IMR-90 (cell line): ENCODE results near the gene KRTDAP. TPM values are rescaled to one million over a fixed set of nuclear protein-coding genes. Genes with fewer than 3 reads are reported as not detected.

Experiments used
- ATAC-seq: fragments of 200-7000 bp; cut with Tn5 transposase; 2 replicates; pipeline ENCODE4 v1.9.1; 2020; ENCODE audit warnings: low read depth, mild to moderate bottlenecking, moderate library complexity
- BruUV-seq: library from RNA; stranded (reverse); fragments of 400-500 nt; replicated peaks from 2 replicates; lab custom pipeline; 2021; lab: Mats Ljungman, UMichigan
- CTCF ChIA-PET: fragments of 300-600 bp; formaldehyde crosslinking; extraction: SDS; loops from one replicate; lab custom pipeline; 2021; ENCODE audit warnings: antibody characterized with exemption; lab: Yijun Ruan, JAX
- POLR2A ChIA-PET: fragments of 300-600 bp; sonication (Branson Sonifier 250); formaldehyde crosslinking; loops from one replicate; lab custom pipeline; 2022; ENCODE audit warnings: antibody characterized with exemption; ENCODE audit not compliant: unreplicated experiment; lab: Charles Lee
- DNase-seq: peaks from one replicate; pipeline ENCODE4 v3.0.0; 2013
- H2AFZ ChIP-seq: replicated peaks from 2 replicates; pipeline ENCODE3; 2013; ENCODE audit warnings: low read length, mild to moderate bottlenecking; ENCODE audit not compliant: poor library complexity
- H2AK5ac ChIP-seq: 2 replicates; pipeline ENCODE4 v1.6.1; 2013; ENCODE audit warnings: low read depth, low read length, inconsistent platforms
- H2AK9ac ChIP-seq: replicated peaks from 2 replicates; pipeline ENCODE3; 2013; ENCODE audit warnings: mild to moderate bottlenecking, low read depth, low read length, moderate library complexity; ENCODE audit not compliant: poor library complexity
- H2BK120ac ChIP-seq: 2 replicates; pipeline ENCODE4 v1.6.1; 2013; ENCODE audit warnings: low read depth, low read length, inconsistent platforms
- H2BK15ac ChIP-seq: 3 replicates; pipeline ENCODE4 v1.6.1; 2013; ENCODE audit warnings: low read depth, low read length, inconsistent platforms
- H2BK20ac ChIP-seq: 2 replicates; pipeline ENCODE4 v1.6.1; 2013; ENCODE audit warnings: low read depth, mild to moderate bottlenecking, inconsistent platforms, low read length, moderate library complexity
- H2BK5ac ChIP-seq: 2 replicates; pipeline ENCODE4 v1.6.1; 2013; ENCODE audit warnings: mild to moderate bottlenecking, low read depth, low read length, inconsistent platforms; ENCODE audit not compliant: poor library complexity, severe bottlenecking
- H3K14ac ChIP-seq: replicated peaks from 2 replicates; pipeline ENCODE4 v1.6.1; 2013; ENCODE audit warnings: low read depth, low read length, inconsistent platforms
- H3K18ac ChIP-seq: 2 replicates; pipeline ENCODE4 v1.6.1; 2013; ENCODE audit warnings: low read depth, low read length, control low read depth
- H3K23ac ChIP-seq: 2 replicates; pipeline ENCODE4 v1.6.1; 2013; ENCODE audit warnings: low read depth, low read length, inconsistent platforms
- H3K27ac ChIP-seq: 2 replicates; pipeline ENCODE4 v1.5.1; 2013; ENCODE audit warnings: mild to moderate bottlenecking, control low read depth, low read length; ENCODE audit not compliant: insufficient read depth
- H3K27me3 ChIP-seq: 2 replicates; pipeline ENCODE4 v1.6.1; 2013; ENCODE audit warnings: low read length; ENCODE audit not compliant: control insufficient read depth, insufficient read depth
- H3K36me3 ChIP-seq: 2 replicates; pipeline ENCODE4 v1.6.1; 2013; ENCODE audit warnings: low read length, mixed read lengths; ENCODE audit not compliant: control insufficient read depth, insufficient read depth
- H3K4ac ChIP-seq: 2 replicates; pipeline ENCODE4 v1.6.1; 2013; ENCODE audit warnings: low read depth, low read length, inconsistent platforms
- H3K4me1 ChIP-seq: 2 replicates; pipeline ENCODE4 v1.6.1; 2013; ENCODE audit warnings: low read length, mixed read lengths; ENCODE audit not compliant: control insufficient read depth, insufficient read depth
- H3K4me2 ChIP-seq: 2 replicates; pipeline ENCODE4 v1.6.1; 2013; ENCODE audit warnings: low read depth, mild to moderate bottlenecking, control low read depth, low read length, moderate library complexity
- H3K4me3 ChIP-seq: 2 replicates; pipeline ENCODE4 v1.5.1; 2013; ENCODE audit warnings: low read depth, mild to moderate bottlenecking, control low read depth, low read length, moderate library complexity; ENCODE audit not compliant: insufficient read depth
- H3K56ac ChIP-seq: 2 replicates; pipeline ENCODE4 v1.6.1; 2013; ENCODE audit warnings: low read length, inconsistent platforms; ENCODE audit not compliant: insufficient read depth; ENCODE audit errors: extremely low read depth
- H3K79me1 ChIP-seq, 2 experiments: 2 replicates each; pipeline ENCODE4 v1.6.1; 2013; ENCODE audit warnings: low read length in 2 of 2, inconsistent platforms in 1 of 2, low read depth in 1 of 2
- H3K9ac ChIP-seq: 2 replicates; pipeline ENCODE4 v1.6.1; 2013; ENCODE audit warnings: low read depth, low read length, control low read depth
- H3K9me1 ChIP-seq: 2 replicates; pipeline ENCODE4 v1.6.1; 2013; ENCODE audit warnings: low read length, inconsistent platforms; ENCODE audit not compliant: insufficient read depth
- H3K9me3 ChIP-seq: 2 replicates; pipeline ENCODE4 v1.6.1; 2013; ENCODE audit warnings: low read length; ENCODE audit not compliant: control insufficient read depth, insufficient read depth
- H4K20me1 ChIP-seq: 2 replicates; pipeline ENCODE4 v1.6.1; 2013; ENCODE audit warnings: low read length, inconsistent platforms; ENCODE audit not compliant: insufficient read depth
- H4K5ac ChIP-seq: 2 replicates; pipeline ENCODE4 v1.6.1; 2013; ENCODE audit warnings: mild to moderate bottlenecking, low read depth, low read length, control low read depth
- H4K8ac ChIP-seq, 2 experiments: 2 replicates each; pipeline ENCODE4 v1.6.1; 2013; ENCODE audit warnings: low read depth in 2 of 2, low read length in 2 of 2, control low read depth in 1 of 2, inconsistent platforms in 1 of 2
- H4K91ac ChIP-seq: 2 replicates; pipeline ENCODE4 v1.6.1; 2013; ENCODE audit warnings: low read depth, low read length, inconsistent platforms; ENCODE audit not compliant: insufficient read depth
- BHLHE40 ChIP-seq: fragments of 150-350 bp; IDR thresholded peaks from 2 replicates; pipeline ENCODE4 v1.6.1; 2016; ENCODE audit warnings: mild to moderate bottlenecking, low read depth, low read length
- CEBPB ChIP-seq: IDR thresholded peaks from 2 replicates; pipeline ENCODE4 v1.6.1; 2012; ENCODE audit warnings: low read depth, low read length, improper control_type of control experiment
- CHD1 ChIP-seq: IDR thresholded peaks from 2 replicates; pipeline ENCODE4 v1.6.1; 2012; ENCODE audit warnings: low read depth, low read length, improper control_type of control experiment
- FOS ChIP-seq: fragments of 150-350 bp; IDR thresholded peaks from 2 replicates; pipeline ENCODE4 v1.6.1; 2016; ENCODE audit warnings: low read depth, low read length
- MAFK ChIP-seq: IDR thresholded peaks from 2 replicates; pipeline ENCODE4 v1.6.1; 2012; ENCODE audit warnings: low read depth, low read length, improper control_type of control experiment
- MAZ ChIP-seq: IDR thresholded peaks from 2 replicates; pipeline ENCODE4 v1.6.1; 2012; ENCODE audit warnings: low read depth, mild to moderate bottlenecking, low read length, improper control_type of control experiment, moderate library complexity, borderline replicate concordance
- MXI1 ChIP-seq: IDR thresholded peaks from 2 replicates; pipeline ENCODE4 v1.6.1; 2012; ENCODE audit warnings: low read depth, mild to moderate bottlenecking, low read length, moderate library complexity, borderline replicate concordance
- NFE2L2 ChIP-seq: fragments of 150-350 bp; IDR thresholded peaks from 2 replicates; pipeline ENCODE4 v1.6.1; 2016; ENCODE audit warnings: low read depth, mild to moderate bottlenecking, low read length
- POLR2A ChIP-seq: IDR thresholded peaks from 2 replicates; pipeline ENCODE4 v1.6.1; 2012; ENCODE audit warnings: mild to moderate bottlenecking, low read depth, low read length
- RAD21 ChIP-seq: IDR thresholded peaks from 2 replicates; pipeline ENCODE4 v1.6.1; 2012; ENCODE audit warnings: low read length, improper control_type of control experiment
- RCOR1 ChIP-seq: IDR thresholded peaks from 2 replicates; pipeline ENCODE4 v1.6.1; 2012; ENCODE audit warnings: mild to moderate bottlenecking, low read length, improper control_type of control experiment; ENCODE audit not compliant: insufficient replicate concordance
- RFX5 ChIP-seq: IDR thresholded peaks from 2 replicates; pipeline ENCODE4 v1.8.0; 2012; ENCODE audit warnings: low read depth, mild to moderate bottlenecking, low read length, moderate library complexity
- SMC3 ChIP-seq: fragments of 150-350 bp; IDR thresholded peaks from 2 replicates; pipeline ENCODE4 v1.6.1; 2016; ENCODE audit warnings: low read depth, mild to moderate bottlenecking, antibody characterized with exemption, low read length, moderate library complexity
- WGBS, 2 experiments: methylation state at CpG; one replicate each; pipeline versions ENCODE4 v1.1.5 to v1.1.7; 2013; ENCODE audit warnings: missing lambda C conversion rate in 2 of 2; ENCODE audit not compliant: insufficient read length in 1 of 2; ENCODE audit errors: extremely low coverage in 2 of 2; 5-methylcytosine and 5-hydroxymethylcytosine counted together
- dilution Hi-C: fragments of 300-500 bp; cut with HindIII; formaldehyde crosslinking; loops from one replicate; pipeline ENCODE4 v1.14.3; 2018; ENCODE audit warnings: low sequenced_read_pairs; ENCODE audit not compliant: unreplicated experiment
- in situ Hi-C: fragments of 300-500 bp; cut with MboI; formaldehyde crosslinking; loops from 3 replicates; pipeline ENCODE4 v1.14.3; 2019; ENCODE audit warnings: low sequenced_read_pairs, inconsistent platforms, mixed read lengths
- intact Hi-C: fragments of 100-400 bp; cut with micrococcal nuclease; formaldehyde crosslinking; loops from 2 replicates; pipeline ENCODE4 v1.10.0; 2022
- polyA plus RNA-seq, 3 experiments: library from polyadenylated mRNA; depleted of rRNA; stranded (reverse); fragments of >200 nt; gene quantifications; 2 replicates each; pipeline ENCODE4 v1.2.3, GENCODE V29; 2012; ENCODE audit warnings: low replicate concordance in 1 of 3
- total RNA-seq: library from RNA; depleted of rRNA; stranded (reverse); fragments of >200 nt; gene quantifications from 2 replicates; pipeline ENCODE4 v1.2.3, GENCODE V29; 2012
- TF ChIP-seq, protein P1 (sequence below): fragments of 150-350 bp; IDR thresholded peaks from 2 replicates; pipeline ENCODE4 v1.6.1; 2017; ENCODE audit warnings: mild to moderate bottlenecking, antibody characterized with exemption, low read length, low read depth
- TF ChIP-seq, protein P2 (sequence below): fragments of 150-350 bp; IDR thresholded peaks from 2 replicates; pipeline ENCODE4 v1.6.1; 2016; ENCODE audit warnings: low read depth, mild to moderate bottlenecking, low read length, moderate library complexity, borderline replicate concordance
- TF ChIP-seq, protein P3 (sequence below): conservative IDR thresholded peaks from 2 replicates; pipeline ENCODE4 v1.5.1; 2012; ENCODE audit warnings: mild to moderate bottlenecking, low read depth, low read length, improper control_type of control experiment

The KRTDAP gene
- total and polyA plus RNA-seq, 2 of the 4 experiments (the other 2 are of a cell fraction): not detected

DNA sequence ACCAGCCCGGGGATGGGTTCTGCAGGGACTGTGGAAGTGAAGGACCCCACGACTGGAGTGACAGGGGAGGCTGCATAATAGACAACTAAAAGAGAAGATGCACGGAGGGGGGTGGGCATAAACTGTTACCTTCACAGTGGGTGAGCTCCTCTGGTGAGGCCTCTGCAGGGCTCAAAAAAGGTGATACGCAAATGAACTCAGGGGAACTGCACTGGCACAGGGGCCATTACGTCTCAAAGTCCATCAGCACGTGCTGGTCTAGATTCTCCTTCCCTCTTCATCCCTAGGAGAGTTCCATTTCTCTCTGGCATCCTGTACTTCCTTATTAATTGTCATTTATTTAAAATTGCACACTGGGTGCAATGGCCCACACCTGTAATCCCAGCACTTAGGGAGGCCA lies 50.3 kb downstream of the KRTDAP start:
- Histone ChIP-seq H3K4me1 (peaks cover 2% of the 10 kb centered on the region), H3K9me1 (no peaks in the 10 kb centered on the region), H4K5ac (no peak overlapping the region), H2AK5ac (no peak overlapping the region), H4K20me1 (no peaks in the 10 kb centered on the region), H3K18ac (no peak overlapping the region), H3K4ac (no peak overlapping the region), H3K23ac (no peak overlapping the region), H3K27me3 (peaks cover 6% of the 10 kb centered on the region), H3K14ac (no peak overlapping the region), H3K27ac (no peak overlapping the region), H2AFZ (no peak overlapping the region), H3K79me1 (no peaks in the 10 kb centered on the region), H2BK120ac (no peak overlapping the region), H2BK20ac (no peak overlapping the region), H3K9ac (no peak overlapping the region), H3K4me3 (no peak overlapping the region), H3K36me3 (no peaks in the 10 kb centered on the region), H3K9me3 (no peaks in the 10 kb centered on the region), H3K4me2 (no peak overlapping the region), H4K91ac (no peak overlapping the region), H4K8ac (no peak overlapping the region), H2AK9ac (no peak overlapping the region), H2BK5ac (no peak overlapping the region), H2BK15ac (no peak overlapping the region), H3K56ac (no peak overlapping the region)
- intact Hi-C loops: no loop called here
- no CpG with 5 or more reads among the region's 6 CpGs for WGBS, 2 experiments
- BruUV-seq: no TSS peak
- dilution Hi-C loops: no loop called here
- DNase-seq (no peak), ATAC-seq (no peak)
- TF ChIP-seq MAZ (no peak), RCOR1 (no peak), RAD21 (no peak), CHD1 (no peak), NFE2L2 (no peak), RFX5 (no peak), FOS (no peak), BHLHE40 (no peak), SMC3 (no peak), CEBPB (no peak), MAFK (no peak), POLR2A (no peak), MXI1 (no peak)
- TF ChIP-seq, protein P1, sequence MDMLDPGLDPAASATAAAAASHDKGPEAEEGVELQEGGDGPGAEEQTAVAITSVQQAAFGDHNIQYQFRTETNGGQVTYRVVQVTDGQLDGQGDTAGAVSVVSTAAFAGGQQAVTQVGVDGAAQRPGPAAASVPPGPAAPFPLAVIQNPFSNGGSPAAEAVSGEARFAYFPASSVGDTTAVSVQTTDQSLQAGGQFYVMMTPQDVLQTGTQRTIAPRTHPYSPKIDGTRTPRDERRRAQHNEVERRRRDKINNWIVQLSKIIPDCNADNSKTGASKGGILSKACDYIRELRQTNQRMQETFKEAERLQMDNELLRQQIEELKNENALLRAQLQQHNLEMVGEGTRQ: no peak
- TF ChIP-seq, protein P2, sequence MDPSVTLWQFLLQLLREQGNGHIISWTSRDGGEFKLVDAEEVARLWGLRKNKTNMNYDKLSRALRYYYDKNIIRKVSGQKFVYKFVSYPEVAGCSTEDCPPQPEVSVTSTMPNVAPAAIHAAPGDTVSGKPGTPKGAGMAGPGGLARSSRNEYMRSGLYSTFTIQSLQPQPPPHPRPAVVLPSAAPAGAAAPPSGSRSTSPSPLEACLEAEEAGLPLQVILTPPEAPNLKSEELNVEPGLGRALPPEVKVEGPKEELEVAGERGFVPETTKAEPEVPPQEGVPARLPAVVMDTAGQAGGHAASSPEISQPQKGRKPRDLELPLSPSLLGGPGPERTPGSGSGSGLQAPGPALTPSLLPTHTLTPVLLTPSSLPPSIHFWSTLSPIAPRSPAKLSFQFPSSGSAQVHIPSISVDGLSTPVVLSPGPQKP: no peak
- TF ChIP-seq, protein P3, sequence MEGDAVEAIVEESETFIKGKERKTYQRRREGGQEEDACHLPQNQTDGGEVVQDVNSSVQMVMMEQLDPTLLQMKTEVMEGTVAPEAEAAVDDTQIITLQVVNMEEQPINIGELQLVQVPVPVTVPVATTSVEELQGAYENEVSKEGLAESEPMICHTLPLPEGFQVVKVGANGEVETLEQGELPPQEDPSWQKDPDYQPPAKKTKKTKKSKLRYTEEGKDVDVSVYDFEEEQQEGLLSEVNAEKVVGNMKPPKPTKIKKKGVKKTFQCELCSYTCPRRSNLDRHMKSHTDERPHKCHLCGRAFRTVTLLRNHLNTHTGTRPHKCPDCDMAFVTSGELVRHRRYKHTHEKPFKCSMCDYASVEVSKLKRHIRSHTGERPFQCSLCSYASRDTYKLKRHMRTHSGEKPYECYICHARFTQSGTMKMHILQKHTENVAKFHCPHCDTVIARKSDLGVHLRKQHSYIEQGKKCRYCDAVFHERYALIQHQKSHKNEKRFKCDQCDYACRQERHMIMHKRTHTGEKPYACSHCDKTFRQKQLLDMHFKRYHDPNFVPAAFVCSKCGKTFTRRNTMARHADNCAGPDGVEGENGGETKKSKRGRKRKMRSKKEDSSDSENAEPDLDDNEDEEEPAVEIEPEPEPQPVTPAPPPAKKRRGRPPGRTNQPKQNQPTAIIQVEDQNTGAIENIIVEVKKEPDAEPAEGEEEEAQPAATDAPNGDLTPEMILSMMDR: no peak
- ChIA-PET POLR2A (no interaction called here), CTCF (no interaction called here)
- in situ Hi-C loops: no loop called here
